Activated CD4-positive, alpha-beta T cell treated with anti-CD3 and anti-CD28 coated beads for 1 hour (primary cell): ENCODE results near the gene NELFB.
A peak's percentile ranks its signal among the peaks of the same experiment; 100 is the strongest.

Source experiments
- DNase-seq: peaks from one replicate; pipeline ENCODE4 v3.0.0-alpha.2; 2020

NELFB gene

GRCh38 chr9:137224830-137225694 lies 30.1 kb upstream of the NELFB start, which contains the start of gene CYSRT1:
TSS of gene CYSRT1 (plus strand) at chr9:137225174. CDS start at chr9:137225622, 448 bp downstream.
- DNase-seq = no peak

- DNase-seq = no peak
These were observed 29.3 kb upstream of the NELFB start for GRCh38 chr9:137225699-137226331.

- DNase-seq = no peak
These were observed 28.6 kb upstream of the NELFB start for GRCh38 chr9:137226338-137227053.

GRCh38 chr9:137227054-137227852 lies 27.9 kb upstream of the NELFB start, which contains the start of gene RNF224:
TSS of gene RNF224 (plus strand) at chr9:137227502. CDS start at chr9:137228336, 834 bp downstream.
- peak; percentile 73 for DNase-seq

DNA sequence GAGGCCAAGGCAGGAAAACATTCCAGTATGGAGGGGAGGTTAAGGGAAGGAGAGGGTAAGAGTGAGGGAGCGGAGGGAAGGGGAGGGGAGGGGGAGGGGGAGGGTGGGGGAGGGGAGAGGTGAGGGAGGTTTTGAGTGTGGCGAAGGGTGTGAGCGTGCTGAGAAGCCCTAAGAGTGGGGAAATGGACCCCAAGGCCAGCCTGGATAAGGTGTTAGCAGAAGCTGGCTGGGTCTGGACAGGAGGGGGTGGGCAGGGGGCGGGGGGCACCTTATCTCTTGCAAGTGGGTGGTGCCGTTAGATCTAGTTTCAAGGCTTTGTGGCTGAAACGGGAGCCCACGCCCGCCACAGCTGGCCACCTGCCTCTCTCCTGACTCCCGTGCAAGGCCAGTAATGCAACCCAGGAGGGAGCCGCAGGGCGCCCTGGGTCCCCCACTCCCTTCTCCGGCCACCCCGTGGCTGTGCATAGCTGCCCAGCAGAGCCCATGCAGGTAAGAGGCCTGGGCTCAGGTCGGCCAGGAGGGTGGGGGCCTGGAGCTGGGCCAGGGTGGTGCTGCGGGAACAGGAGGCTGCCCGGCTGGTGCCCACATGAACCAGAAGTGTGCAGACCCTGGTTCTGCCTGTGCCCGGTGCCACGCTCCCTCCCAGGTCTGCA lies 27.1 kb upstream of the NELFB start:
- no peak for DNase-seq

GRCh38 chr9:137228506-137228967 lies 26.6 kb upstream of the NELFB start:
- no peak for DNase-seq

DNA sequence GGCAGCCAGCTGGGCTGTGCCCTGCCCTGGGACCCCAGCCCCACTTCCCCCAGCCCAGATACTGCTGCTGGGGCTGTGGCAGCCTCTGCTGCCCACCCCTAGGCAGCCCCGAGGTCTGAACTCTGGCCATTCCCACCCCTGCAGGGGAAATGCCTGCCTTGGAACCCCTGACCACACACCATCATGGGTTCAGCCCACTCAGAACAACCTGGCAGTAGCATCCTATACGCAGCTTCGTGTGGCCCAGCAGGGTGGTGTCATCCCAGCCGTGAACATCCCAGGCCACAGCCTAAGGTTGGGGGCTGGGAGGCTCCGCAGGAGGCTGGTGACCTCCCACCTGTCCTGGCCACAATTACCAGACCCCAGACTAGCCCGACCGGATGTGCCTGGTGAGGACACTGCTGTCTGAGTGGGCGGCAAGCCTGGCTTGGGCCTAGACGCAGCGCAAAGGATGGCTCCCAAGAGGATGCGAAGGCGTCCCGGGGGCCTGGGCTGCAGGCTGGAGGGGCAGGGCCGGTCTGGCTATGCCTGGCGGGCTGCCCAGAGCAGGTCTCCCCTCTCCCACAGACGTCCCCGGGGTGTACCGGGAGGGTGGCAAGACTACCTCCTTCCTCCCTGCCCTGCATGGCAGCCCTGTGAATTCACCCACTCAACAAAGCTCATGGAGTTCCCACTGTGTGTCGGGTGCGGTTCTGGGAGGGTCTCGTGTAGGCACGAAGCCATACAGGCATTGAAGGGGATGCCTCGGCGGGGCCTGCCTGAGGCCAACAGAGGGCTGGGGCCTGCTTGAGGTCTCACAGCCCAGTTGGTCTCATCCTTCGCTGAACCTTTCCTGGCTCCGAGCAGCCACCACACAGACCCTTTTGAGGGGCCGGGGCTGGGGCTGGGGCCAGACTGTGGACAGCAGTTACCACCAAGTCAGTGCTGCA lies 25.9 kb upstream of the NELFB start:
- no peak for DNase-seq

DNA sequence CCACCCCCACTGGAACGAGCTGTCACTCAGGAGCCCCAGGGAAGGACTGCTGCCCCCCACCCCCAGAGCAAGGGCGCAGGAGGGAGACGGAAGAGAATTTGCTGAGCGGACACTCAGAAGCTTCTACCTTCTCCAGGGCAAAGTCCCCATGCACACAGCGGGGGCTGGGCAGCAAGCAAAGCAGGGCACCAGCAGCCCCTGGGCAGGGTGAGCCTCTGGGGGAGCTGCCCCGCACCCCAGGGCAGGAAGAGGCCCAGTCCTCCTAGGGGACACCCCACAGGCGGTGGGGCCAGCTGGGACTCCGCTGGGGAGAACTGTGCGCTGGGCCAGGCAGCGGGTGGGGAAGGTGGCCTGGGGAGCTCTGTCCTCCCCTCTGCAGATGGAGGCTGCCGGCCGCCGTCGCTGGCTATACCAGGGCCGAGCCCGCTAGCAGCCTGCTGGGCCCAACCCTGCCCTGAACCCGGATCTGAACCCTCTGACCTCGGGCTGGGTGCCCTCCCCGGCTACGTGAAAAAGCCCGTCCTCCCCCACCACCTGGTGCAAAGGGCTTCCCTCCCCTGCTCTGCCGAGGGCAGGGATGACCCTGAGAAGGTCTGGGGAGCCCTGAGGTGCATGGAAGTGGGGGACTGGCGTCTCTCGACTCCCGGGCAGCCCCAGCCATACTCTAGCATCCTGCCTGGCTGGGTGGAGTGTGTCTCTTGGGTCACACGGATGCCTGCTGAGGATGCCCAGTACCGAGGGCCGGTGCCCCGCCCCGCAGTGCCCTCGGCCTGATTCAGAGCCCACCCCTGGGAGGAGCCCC lies 25.0 kb upstream of the NELFB start:
- DNase-seq = no peak

- no peak for DNase-seq
These were observed 24.3 kb upstream of the NELFB start, which contains the start of gene SLC34A3 for GRCh38 chr9:137230705-137231371. TSS of gene SLC34A3 (plus strand) at chr9:137230901. CDS start at chr9:137231703, 802 bp downstream.

DNA sequence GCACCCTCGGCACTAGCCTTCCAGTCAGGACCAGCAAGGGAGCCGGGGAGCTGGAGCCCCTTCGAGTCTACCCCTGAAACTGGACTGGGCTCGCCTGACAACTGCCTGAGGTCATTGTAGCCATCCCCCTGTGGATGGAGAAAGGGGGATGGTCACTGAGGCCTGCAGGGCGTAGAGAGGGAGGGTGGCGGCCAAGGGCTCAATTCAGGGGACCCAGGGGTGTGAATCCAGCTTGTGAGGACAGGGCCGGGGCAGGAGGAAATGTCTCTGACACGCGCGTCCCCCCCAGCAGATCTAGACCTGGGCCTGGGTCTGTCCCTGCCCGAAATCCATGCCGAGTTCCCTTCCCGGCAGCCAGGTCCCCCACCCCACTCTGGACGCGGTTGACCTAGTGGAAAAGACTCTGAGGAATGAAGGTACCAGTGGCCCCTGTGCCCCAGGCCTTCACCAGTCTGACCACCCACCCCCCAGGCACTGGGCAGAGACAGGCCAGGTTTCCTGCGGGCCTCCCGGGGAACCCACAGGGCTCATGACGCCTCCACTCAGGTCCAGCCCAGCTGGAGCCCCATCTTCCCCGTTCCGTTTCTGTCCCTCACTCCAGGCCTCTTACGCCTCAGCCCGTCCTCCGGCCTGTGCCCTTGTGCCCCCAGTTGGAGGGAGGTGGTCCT lies 23.6 kb upstream of the NELFB start:
- DNase-seq = no peak

GRCh38 chr9:137232101-137232500 lies 23.0 kb upstream of the NELFB start:
- DNase-seq = no peak

DNA sequence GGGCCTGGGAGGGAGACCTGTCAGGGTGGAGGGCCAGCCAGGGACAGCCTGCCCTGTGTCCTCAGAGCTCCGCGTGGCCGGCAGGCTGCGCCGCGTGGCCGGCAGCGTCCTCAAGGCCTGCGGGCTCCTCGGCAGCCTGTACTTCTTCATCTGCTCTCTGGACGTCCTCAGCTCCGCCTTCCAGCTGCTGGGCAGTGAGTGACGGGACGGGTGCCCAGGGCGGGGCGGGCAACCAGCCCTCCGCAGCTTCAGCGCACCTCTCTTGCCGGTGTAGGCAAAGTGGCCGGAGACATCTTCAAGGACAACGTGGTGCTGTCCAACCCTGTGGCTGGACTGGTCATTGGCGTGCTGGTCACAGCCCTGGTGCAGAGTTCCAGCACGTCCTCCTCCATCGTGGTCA lies 22.6 kb upstream of the NELFB start:
- no peak for DNase-seq

GRCh38 chr9:137233143-137233980 lies 21.8 kb upstream of the NELFB start:
- DNase-seq = no peak

DNA sequence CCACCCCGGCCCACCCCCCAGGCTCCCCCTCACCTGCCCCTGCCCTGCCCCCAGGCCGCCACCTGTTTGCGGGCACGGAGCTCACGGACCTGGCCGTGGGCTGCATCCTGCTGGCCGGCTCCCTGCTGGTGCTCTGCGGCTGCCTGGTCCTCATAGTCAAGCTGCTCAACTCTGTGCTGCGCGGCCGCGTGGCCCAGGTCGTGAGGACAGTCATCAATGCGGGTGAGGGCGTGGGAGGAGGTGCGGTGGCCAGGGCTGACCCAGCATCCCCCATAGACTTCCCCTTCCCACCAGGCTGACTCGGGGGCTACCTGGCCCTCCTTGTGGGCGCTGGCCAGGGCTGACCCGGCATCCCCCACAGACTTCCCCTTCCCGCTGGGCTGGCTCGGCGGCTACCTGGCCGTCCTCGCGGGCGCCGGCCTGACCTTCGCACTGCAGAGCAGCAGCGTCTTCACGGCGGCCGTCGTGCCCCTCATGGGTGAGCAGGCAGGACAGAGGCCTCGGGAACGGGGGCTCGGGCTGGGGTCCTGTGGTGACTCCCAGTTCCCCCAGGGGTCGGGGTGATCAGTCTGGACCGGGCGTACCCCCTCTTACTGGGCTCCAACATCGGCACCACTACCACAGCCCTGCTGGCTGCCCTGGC lies 21.0 kb upstream of the NELFB start:
- DNase-seq = no peak

DNA sequence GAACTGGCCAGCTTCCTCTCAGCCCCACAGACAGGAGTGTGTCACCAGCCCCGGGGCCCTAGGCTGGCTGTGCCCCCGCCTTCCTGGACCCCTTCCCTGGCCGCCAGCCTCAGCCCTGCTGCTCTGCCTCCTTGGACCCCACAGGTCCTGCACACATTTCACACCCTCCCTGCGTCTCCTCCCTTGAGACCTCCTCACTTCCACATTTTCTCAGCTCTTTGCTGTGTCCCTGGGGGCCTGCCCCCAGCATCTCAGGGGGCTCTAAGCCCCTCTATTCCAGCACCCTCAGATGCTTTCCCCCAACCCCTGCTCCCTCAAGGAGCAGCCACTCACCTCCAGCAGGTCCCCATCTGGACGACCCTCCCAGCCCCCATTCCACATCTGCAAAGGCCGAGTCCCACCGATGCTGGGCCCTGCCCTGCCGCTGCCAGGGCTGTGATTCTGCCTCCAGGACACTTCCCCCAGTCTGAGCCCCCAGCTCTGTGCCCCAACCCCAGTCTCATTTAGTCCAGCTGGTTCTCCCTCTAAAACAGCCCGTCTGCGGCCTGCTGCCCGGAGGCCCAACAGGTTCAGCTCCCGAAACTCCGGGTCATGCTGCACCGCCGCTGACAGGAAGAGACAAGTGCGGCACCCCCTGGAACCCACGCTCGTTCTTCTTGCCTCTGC lies 20.2 kb upstream of the NELFB start:
- DNase-seq = no peak

DNA sequence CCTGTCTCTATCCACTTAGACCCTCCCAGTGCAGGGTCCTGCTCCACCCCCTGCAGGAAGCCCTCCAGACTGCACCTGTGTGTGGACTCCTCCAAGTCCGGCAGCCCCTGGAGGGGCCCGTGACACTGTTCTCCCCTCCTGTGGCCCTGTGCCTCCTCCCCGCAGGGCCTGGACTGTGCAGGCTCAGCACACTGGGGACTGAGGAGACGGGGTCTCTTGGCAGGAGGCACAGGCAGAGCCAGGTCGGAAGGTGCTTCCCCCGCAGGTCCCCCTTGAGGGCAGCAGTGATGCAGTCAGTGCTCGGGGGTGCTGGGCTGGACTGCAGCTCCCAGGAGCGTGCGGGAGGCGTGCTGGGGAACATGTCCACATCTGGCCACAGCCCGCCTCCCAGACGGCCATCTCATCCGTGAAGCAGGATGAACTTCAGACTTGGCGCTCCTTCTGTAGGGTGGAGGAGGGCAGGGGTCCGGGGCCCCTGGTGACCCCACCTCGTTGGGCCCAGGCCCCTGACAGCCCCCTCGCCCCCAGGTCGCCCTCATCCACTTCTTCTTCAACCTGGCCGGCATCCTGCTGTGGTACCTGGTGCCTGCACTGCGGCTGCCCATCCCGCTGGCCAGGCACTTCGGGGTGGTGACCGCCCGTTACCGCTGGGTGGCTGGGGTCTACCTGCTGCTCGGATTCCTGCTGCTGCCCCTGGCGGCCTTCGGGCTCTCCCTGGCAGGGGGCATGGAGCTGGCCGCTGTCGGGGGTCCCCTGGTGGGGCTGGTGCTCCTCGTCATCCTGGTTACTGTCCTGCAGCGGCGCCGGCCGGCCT lies 19.5 kb upstream of the NELFB start:
- no peak for DNase-seq
